ENCODE results near the gene NFATC1. TPM values are rescaled to one million over a fixed set of nuclear protein-coding genes. Genes with fewer than 3 reads are reported as not detected.

The NFATC1 gene
- total RNA-seq, 4 donors from 2014 or later: 5.3 to 19.1 (median 11.8) TPM

GRCh38 chr18:79451237-79452125 lies 55.8 kb downstream of the NFATC1 start:
- Histone ChIP-seq H3K4me1 (peaks cover 0 to 4% (median 0%) of the 10 kb centered on the region in 4 donors), H3K9me3 (no peaks in the 10 kb centered on the region), H3K36me3 (no peaks in the 10 kb centered on the region), H3K27me3 (no peaks in the 10 kb centered on the region), H3K27ac (no peak overlapping the region), H3K4me3 (no peak overlapping the region)
- DNase-seq: no peak
- no peak for TF ChIP-seq CTCF (IDR thresholded peaks at IDR 0.05)
- TF ChIP-seq EP300 (IDR thresholded peaks at IDR 0.05; ENCODE audit: low read depth): no peak
- no peak for TF ChIP-seq POLR2AphosphoS5 (IDR thresholded peaks at IDR 0.05)
- no peak for TF ChIP-seq POLR2A (IDR thresholded peaks at IDR 0.05)
- 87 to 92% methylated on average over 8 to 36 of the region's 45 CpGs for WGBS, 2 donors (ENCODE audit: low coverage in 1 of 2)
- intact Hi-C loops (cut with DNase I; ENCODE audit: low total_unique reads): no loop called here
- in situ Hi-C loops (cut with MboI; ENCODE audit: low pct_ligation_motif_present in 1 of 4, low pct_unique_long_range_greater_than_20kb in 1 of 4, low sequenced_read_pairs in 3 of 4): no loop called here

GRCh38 chr18:79452190-79452990 lies 56.7 kb downstream of the NFATC1 start:
- no peak for DNase-seq
- H3K27me3 ChIP-seq: no peaks in the 10 kb centered on the region
- 94% methylated on average over 2 to 20 of the region's 26 CpGs for whole genome bisulfite sequencing, 2 donors (ENCODE audit: low coverage in 1 of 2)
- no peaks in the 10 kb centered on the region for H3K9me3 ChIP-seq
- no peaks in the 10 kb centered on the region for H3K36me3 ChIP-seq
- H3K27ac ChIP-seq: no peak overlapping the region
- intact Hi-C loops (cut with DNase I; ENCODE audit: low total_unique reads): no loop called here
- in situ Hi-C loops (cut with MboI; ENCODE audit: low pct_ligation_motif_present in 1 of 4, low pct_unique_long_range_greater_than_20kb in 1 of 4, low sequenced_read_pairs in 3 of 4): no loop called here
- H3K4me3 ChIP-seq: no peak overlapping the region
- H3K4me1 ChIP-seq: peaks cover 0 to 4% (median 0%) of the 10 kb centered on the region in 4 donors
- TF ChIP-seq EP300 (IDR thresholded peaks at IDR 0.05; ENCODE audit: low read depth): no peak
- TF ChIP-seq CTCF (IDR thresholded peaks at IDR 0.05): no peak
- TF ChIP-seq POLR2A (IDR thresholded peaks at IDR 0.05): no peak

GRCh38 chr18:79452991-79453645 lies 57.4 kb downstream of the NFATC1 start:
- Histone ChIP-seq H3K4me1 (peaks cover 2 to 7% (median 3%) of the 10 kb centered on the region in 4 donors), H3K4me3 (no peak overlapping the region), H3K9me3 (no peaks in the 10 kb centered on the region), H3K36me3 (no peaks in the 10 kb centered on the region), H3K27ac (no peak overlapping the region), H3K27me3 (no peaks in the 10 kb centered on the region)
- intact Hi-C loops (cut with DNase I; ENCODE audit: low total_unique reads) (no loop called here), in situ Hi-C loops (cut with MboI; ENCODE audit: low pct_ligation_motif_present in 1 of 4, low pct_unique_long_range_greater_than_20kb in 1 of 4, low sequenced_read_pairs in 3 of 4) (no loop called here)
- no peak for TF ChIP-seq POLR2A (IDR thresholded peaks at IDR 0.05)
- no peak for TF ChIP-seq EP300 (IDR thresholded peaks at IDR 0.05; ENCODE audit: low read depth)
- no peak for TF ChIP-seq CTCF (IDR thresholded peaks at IDR 0.05)
- no peak for DNase-seq
- WGBS, 2 donors (ENCODE audit: low coverage in 1 of 2): 87 to 100% methylated on average over 3 to 19 of the region's 19 CpGs

Data from transverse colon (tissue), 4 donors.